HG02763 (cell line): ENCODE measurements around the gene FCHSD2.
"Not testable (repeated sequence)": the region's sequence is repeated elsewhere in the genome, so short reads cannot be mapped to it uniquely, and the experiment has no call there.

Experiments
- ATAC-seq: cut with Tn5 transposase; IDR thresholded peaks from one replicate; pipeline ENCODE4 v1.9.1; 2021; ENCODE audit warnings: mild to moderate bottlenecking, moderate library complexity; ENCODE audit not compliant: unreplicated experiment

The FCHSD2 gene

DNA sequence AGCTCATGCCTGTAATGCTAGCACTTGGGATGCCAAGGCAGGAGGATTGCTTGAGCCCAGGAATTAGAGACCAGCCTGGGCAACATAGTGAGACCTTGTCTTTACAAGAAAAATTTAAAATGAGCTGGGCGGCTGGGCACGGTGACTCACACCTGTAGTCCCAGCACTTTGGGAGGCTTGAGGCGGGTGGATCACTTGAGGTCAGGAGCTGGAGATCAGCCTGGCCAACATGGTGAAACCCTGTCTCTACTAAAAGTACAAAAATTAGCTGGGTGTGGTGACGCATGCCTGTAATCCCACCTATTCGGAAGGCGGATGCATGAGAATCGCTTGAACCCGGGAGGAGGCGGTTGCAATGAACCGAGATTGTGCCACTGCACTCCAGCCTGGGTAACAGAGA, 330.4 kb downstream of the FCHSD2 start:
- ATAC-seq = not testable (repeated sequence)

DNA sequence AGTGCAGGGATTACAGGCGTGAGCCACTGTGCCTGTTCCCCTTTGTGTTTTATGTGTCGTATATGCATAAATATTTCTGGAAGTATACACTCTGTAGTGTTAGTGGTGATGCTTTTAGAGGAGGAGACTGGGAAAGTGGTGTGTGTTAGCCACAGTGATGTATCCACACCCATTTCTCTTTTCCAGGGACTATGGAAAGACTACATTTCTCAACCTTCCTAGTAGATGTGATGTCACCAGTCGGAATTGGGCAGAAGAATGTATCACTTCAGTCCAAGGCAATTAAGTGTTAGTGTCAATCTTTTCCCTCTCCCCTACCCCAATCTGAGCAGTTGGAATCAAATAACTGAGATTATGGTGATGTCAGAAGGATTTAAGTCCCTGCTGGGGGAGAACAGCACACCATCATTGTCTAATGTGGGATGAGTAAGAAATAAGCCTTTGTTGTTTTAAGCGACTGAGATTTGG, 333.8 kb downstream of the FCHSD2 start:
- ATAC-seq = no peak

DNA sequence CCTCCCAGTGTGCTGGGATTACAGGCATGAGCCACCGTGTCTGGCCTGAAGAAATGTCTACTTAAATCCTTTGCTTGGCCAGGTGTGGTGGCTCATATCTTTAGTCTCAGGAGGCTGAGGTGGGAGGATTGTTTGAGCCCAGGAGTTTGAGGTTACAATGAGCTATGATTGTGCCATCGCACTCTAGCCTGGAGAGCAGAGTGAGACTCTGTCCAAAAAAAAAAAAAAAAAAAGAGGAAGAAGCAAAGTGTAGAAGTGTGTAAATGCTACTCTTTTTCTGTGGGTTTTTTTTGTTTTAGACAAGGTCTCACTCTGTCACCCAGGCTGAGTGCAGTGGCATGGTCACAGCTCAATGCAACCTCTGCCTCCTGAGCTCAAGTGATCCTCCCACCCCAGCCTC, 334.3 kb downstream of the FCHSD2 start:
- no peak for ATAC-seq

DNA sequence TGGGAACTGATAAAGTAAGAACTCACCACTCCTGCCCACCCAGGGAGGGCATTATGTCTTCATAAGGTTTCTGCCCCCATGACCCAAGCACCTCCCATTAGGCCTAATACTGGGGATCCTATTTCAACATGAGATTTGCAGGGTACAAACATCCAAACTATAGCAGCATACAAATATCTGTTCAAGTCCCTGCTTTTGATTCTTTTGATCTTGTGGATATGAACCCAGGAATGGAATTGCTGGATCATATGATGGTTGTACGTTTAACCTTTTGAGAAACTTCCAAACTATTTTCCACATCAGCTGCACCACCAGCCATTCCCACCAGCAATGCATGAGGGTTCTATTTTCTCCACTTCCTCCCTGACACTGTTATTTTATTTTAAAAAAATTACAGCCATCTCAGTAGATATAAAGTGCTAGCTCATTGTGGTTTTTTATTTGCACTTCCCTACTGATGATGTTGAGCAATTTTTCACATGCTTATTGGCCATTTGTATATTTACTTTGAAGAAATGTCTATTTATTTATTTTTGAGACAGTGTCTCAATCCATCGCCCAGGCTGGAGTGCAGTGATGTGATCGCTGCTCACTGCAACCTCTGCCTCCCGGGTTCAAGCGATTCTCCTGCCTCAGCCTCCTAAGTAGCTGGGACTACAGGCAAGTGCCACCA, 335.0 kb downstream of the FCHSD2 start:
- ATAC-seq = no peak

DNA sequence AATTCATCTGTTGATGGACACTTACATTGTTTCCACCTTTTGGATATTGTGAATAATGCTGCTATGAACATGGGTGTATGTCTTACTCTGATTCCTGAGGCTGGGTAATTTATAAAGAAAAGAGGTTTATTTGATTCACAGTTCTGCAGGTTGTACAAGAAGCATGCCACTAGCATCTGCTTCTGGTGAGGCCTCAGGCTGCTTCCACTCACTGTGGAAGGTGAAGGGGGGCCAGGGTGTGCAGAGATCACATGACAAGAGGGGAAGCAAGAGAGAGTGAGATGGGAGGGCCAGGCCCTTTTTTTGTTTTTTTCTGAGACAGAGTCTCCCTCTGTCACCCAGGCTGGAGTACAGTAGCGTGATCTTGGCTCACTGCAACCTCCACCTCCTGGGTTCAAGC, 335.7 kb downstream of the FCHSD2 start:
- not testable (repeated sequence) for ATAC-seq

DNA sequence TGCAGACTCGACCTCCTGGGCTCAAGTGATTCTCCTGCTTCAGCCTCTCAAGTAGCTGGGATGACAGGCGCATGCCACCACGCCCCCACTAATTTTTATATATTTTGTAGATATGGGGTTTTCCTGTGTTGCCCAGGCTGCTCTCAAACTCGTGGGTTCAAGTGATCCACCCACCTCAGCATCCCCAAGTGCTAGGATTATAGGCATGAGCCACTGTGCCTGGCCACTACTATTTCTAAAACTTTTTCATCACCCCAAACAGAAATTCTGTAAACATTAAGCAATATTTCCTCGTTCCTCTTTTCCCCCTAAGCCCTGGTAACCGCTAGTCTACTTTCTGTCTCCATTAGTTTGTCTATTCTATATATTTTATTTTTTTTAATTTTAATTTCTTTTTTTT, 336.9 kb downstream of the FCHSD2 start:
- ATAC-seq = no peak

DNA sequence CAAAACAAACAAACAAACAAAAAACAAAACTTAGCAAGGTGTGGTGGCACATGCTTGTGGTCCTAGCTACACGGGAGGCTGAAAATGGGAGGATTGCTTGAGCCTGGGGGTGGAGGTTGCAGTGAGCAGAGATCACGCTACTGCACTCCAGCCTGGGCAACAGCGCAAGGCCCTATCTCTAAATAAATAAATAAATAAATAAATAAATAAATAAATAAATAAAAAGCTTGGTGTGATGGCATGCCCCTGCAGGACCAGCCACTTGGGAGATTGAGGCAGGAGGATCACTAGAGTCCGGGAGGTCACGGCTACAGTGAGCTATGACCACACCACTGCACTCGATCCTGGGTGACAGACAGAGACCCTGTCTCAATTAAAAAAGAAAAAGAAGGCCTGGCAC, 339.3 kb downstream of the FCHSD2 start:
- ATAC-seq = no peak

DNA sequence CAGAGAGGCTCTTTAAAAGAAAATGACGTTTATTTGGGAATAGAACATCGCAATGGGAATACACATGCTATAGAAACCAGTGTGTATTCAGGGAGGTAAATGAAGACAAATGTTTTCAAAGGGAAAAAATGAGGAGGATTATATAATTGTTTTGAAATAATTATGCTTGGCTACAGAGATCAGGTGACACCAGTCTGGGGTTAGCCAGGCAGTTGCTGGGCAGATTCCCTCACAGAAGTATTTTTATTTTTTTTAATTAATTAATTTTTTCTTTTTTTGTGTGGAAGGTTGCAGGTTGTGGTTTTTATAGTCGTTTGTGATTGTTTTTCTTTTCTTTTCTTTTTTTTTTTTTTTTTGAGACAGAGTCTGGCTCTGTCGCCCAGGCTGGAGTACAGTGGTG, 342.7 kb downstream of the FCHSD2 start:
- no peak for ATAC-seq

DNA sequence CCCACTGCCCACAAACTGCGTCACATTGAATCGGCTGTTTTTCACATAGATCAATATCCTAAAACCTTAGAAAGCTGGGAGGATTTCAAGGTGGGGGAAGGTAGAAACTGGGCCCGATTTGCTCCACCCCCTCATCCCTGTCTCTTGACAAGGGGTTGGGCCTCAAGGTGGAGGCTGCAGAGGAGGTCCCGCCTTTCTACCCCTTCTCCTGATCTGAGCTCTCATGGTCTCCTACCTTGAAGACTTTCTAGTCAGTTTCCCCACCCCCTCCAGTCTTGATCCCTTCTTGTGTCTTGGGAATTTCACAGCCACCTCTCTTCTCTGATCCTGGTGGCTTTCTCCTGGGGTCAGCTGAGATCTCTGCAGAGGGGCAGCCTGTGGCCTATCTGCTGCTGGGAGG, 343.8 kb downstream of the FCHSD2 start:
- no peak for ATAC-seq

DNA sequence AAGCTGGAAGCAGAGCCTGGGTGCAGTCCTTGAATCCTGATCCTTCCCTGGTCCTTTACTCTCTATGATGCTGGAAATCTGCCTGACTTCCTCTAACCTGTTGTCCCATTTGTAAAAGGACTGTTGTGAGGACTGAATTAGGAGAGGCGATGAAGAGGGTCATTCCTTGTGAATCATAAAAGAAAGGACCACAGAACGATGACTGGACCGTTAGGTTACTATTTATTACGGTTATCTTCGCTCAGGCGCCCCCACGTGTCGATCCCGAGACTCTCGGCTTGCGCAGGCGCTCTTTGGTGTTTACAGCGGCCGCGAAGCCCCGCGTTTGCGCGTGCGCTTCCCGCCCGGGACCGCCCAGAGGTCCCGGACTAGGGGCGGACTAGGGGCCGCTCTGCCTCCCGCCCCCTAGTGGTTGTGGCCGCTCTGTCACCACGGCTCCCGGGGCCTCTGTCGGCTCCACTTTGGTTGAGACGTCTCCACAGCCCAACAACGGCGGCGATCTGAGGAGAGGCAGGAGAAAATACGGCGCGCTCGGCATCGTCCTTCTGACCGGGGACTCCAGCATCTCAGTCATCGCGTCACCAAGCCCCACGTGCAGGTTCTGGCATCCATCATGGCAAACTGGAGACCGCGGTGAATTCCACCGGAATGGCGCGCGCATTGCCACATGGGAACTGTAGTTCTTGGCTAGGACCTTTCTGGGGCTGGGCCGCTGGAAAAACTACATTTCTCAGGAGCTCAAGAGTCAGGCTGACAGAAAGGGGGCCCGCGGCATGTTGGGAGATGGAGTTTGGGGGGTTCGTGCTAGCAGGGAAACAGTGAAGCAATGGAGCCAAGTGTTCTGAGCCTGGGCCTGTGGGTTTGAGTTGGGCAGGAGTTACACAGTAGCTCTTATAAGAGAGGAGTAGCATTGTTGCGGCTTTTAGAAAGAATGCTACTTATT, 348.4 kb downstream of the FCHSD2 start, which contains the start of gene STARD10:
STARD10 (minus strand) TSS at position 623 of the 943 bp plus-strand sequence. CDS start 12,866 bp downstream, outside the sequence.
- ATAC-seq = peak; percentile 92

DNA sequence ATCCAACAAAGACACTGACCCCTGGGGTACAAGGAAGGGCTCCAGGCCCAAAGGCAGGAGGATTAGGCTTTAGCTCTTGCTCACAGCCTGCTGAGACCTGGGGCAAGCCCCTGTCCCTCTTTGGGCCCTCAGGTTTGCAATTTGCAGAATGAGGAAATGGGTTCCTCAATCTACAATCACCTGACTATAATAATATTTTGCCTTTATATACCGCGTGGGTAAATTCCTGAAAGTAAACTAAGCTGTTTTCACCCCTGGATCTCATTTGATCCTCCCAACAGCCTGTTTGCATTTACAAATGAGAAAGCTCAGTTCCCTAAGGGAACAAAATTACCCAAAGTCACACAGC, 349.1 kb downstream of the FCHSD2 start:
- no peak for ATAC-seq

DNA sequence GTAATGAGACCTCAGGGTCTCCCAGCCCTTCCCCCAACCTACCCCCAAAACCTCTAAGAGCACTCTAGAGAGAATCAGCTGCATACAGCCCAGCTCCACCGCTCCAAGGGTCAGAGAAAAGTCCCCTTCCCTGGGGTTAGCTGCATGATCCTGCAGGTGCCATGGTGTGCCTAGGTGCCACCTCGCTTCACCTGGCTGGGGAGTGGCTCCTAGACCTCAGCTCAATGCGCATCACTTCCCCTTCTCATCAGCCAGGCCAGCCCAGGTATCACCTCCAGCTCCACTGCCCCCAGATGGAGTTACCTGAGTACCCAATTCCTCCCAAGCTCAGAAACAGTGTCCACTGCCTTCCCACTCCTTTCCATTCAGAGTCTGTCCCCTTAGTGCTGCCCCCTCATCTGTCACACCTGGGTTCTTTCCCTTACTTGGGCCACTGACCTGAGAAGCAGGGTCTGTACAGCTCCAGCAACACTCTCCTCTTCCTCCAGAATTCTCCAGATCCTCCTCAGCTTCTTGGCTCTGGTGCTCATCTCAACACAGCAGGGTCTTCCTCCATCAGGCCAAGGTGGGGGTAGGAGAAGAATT, 349.6 kb downstream of the FCHSD2 start:
- ATAC-seq = no peak

DNA sequence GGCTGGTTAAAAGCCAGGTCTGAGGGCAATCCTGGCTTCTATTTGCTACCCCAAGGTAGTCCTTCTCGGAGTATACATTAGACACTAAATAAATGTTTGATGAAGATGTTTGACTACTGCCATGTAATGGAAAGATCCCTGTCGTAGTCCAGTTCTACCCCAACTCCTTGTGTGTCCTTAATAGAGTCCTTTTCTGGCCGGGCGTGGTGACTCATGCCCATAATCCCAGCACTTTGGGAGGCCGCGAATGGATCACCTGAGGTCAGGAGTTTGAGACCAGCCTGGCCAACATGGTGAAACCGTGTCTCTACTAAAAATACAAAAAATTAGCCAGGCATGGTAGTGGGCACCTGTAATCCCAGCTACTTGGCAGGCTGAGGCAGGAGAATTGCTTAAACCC, 350.9 kb downstream of the FCHSD2 start:
- ATAC-seq = not testable (repeated sequence)

DNA sequence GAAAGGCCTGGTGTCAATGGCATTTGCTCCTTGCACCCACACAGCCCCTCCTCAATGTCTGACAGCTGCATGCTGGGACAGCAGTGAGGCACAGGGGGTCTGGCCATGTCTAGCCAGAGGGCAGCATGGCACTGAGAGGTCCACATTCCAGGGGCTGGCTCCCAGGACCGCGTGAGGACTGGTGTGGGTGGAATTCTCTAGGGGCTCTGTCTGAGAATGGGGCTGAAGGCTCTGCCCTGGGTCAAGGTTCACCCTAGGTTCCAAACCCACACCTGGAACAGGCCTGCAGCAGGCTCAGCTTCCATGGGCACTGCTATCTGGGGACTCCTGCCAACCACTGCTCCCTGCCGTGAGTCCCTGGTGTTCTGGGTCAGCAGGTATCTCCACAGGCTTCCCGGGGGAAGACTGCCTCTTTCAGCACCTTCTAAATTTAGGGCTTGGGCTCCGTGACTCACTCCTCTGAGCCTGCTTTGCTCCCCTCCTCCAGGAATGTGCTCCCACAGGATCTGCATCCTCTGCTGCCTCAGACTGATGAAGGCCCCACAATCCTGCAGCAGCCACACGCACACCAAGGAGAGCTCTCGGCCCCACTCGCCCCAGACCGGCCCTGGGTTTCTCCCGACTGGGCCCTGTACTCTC, 352.5 kb downstream of the FCHSD2 start:
- ATAC-seq = no peak

DNA sequence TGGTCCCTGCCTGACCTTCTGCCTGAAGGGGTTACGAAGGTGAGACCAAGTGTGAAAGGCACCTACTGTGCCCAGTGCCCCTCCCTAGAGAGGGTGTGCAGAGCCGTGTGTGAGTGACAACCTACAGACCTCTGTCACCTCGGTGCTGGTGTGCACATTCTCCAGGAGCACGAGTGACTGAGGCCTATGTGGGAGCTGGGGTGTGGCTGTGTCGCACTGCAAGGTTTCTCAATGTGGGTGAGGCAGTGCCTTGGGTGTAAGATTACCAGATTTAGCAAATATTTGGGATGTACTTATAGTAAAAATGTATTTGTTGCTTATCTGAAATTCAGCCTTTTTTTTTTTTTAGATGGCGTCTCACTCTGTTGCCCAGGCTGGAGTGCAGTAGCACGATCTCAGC, 353.9 kb downstream of the FCHSD2 start:
- ATAC-seq = no peak

DNA sequence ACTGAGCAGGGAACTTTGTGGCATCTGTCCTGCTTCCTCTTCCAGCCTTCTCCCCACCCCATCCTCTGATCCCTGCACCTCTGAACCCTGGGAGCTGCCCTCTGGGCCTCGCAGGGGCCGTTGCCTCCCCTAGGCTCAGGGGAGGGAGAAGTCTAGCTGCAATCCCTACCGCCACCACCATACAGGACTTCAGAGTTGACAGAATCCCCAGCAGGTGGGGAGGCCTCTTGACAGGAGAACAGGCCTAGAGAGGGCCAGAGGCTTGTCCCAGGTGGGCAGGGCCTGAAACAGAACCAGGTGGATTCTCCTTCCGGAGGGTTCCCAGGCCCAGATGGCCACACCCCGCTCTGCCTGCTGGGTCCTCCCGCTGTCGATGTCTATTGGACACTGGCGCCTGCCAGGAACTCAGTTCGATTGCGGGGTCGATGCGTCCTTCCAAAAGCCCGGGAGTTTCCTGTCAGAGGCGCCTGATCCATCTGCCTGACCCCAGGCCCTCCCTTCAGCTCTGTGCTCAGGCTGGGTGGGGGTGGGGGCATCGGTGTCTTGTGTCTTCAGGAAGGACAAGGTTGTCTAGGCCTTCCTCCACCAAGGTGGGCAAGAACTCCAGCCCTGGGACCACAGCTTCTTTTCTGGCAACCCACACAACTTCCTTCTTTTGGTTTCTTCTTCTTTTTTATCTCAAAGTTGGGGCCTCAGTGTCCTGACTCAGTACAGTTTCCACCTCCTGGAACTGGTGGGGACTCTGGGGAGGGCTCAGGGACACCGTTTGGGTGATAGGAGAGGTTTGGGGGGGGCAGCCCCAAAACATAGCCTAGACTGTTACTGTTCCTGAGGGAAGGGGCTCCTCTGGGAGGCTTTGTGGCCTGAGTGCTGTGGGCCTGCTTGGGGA, 354.7 kb downstream of the FCHSD2 start:
- no peak for ATAC-seq
